Measurements from ENCODE around the gene LAIR2. TPM values are rescaled to one million over a fixed set of nuclear protein-coding genes. Genes with fewer than 3 reads are reported as not detected.

The LAIR2 gene
- total RNA-seq, 4 donors from 2014 or later: not detected

- no peak for TF ChIP-seq CTCF (IDR thresholded peaks at IDR 0.05; ENCODE audit: low read depth)
These were observed 53.6 kb downstream of the LAIR2 start for GRCh38 chr19:54556194-54556593.

GRCh38 chr19:54558339-54558738 is 55.7 kb downstream of the LAIR2 start:
- TF ChIP-seq CTCF (IDR thresholded peaks at IDR 0.05; ENCODE audit: low read depth): no peak

Small RNA genes within 50 kb of the gene (small RNA-seq; reads per million reads assigned to genes)
- gene AC245036.2: not detected

Other genes with a start within 250 kb of the LAIR2 start
- gene LILRB5, start 245.6 kb upstream of the LAIR2 start, total RNA-seq: 10 to 100 TPM; 46.2 to 62.3 (median 54.8) TPM
- gene LILRB2, start 221.7 kb upstream of the LAIR2 start, total RNA-seq: 10 to 100 TPM in 1 of 4 donors, 1 to 10 TPM in 3; 2.8 to 14.6 (median 7.6) TPM
- 10 to 100 TPM in 1 of 4 donors, 1 to 10 TPM in 3; 3.1 to 23.3 (median 3.4) TPM for gene LILRA5, start 189.7 kb upstream of the LAIR2 start, total RNA-seq
- under 1 TPM in 1 of 4 donors, not detected in 3; 0.17 TPM for gene LILRA4, start 163.7 kb upstream of the LAIR2 start, total RNA-seq
- 10 to 100 TPM; 25.3 to 93.2 (median 47.6) TPM for gene LAIR1, start 137.9 kb upstream of the LAIR2 start, total RNA-seq
- gene TTYH1, start 87.4 kb upstream of the LAIR2 start, total RNA-seq: under 1 TPM in 1 of 4 donors, not detected in 3; 0.19 TPM
- 100 to 1,000 TPM in 1 of 4 donors, 10 to 100 TPM in 3; 55.1 to 233 (median 69.4) TPM for gene LENG8, start 53.6 kb upstream of the LAIR2 start, total RNA-seq
- gene LENG9, start 39.1 kb upstream of the LAIR2 start, total RNA-seq: 1 to 10 TPM; 4.2 to 9.6 (median 6.7) TPM
- gene CDC42EP5, start 29.5 kb upstream of the LAIR2 start, total RNA-seq: 10 to 100 TPM in 2 of 4 donors, 1 to 10 TPM in 1, under 1 TPM in 1; 0.98 to 11.6 (median 9.8) TPM
- gene LILRA2, start 71.0 kb downstream of the LAIR2 start, total RNA-seq: 10 to 100 TPM in 1 of 4 donors, 1 to 10 TPM in 3; 1.9 to 13.4 (median 5.1) TPM
- 1 to 10 TPM in 2 of 4 donors, not detected in 2; 1.1 to 4.8 TPM for gene LILRA1, start 90.8 kb downstream of the LAIR2 start, total RNA-seq
- gene LILRB1, start 127.7 kb downstream of the LAIR2 start, total RNA-seq: 10 to 100 TPM in 1 of 4 donors, 1 to 10 TPM in 3; 2.4 to 20.7 (median 3.4) TPM
- gene LILRB4, start 160.2 kb downstream of the LAIR2 start, total RNA-seq: 10 to 100 TPM in 3 of 4 donors, 1 to 10 TPM in 1; 8.1 to 43.0 (median 11.7) TPM
- gene KIR3DL3, start 221.6 kb downstream of the LAIR2 start, total RNA-seq: not detected
- gene KIR2DL3, start 235.7 kb downstream of the LAIR2 start, total RNA-seq: not detected